Esophagus squamous epithelium (tissue), 5 donors: ENCODE results near the gene MOB2. TPM values are rescaled to one million over a fixed set of nuclear protein-coding genes. Genes with fewer than 3 reads are reported as not detected.

Source experiments
- DNase-seq: peaks from one replicate; lab custom pipeline; 2025; lab: John Stamatoyannopoulos, UW
- H3K27ac ChIP-seq, 4 donors: fragments of 200-600 bp; sonication (generic); one replicate each; pipeline ENCODE4 v1.5.1; 2016 to 2019; ENCODE audit warnings: mild to moderate bottlenecking in 1 of 4
- H3K27me3 ChIP-seq, 4 donors: fragments of 200-600 bp; sonication (generic); 1 replicate in 3 of 4; 2 replicates in 1 of 4; pipeline versions ENCODE4 v1.5.1 to v1.6.0; 2017 to 2021; ENCODE audit warnings: antibody characterized with exemption in 1 of 4
- H3K36me3 ChIP-seq, 3 donors: fragments of 200-600 bp; sonication (generic); one replicate each; pipeline ENCODE4 v1.5.1; 2016 to 2019
- H3K4me1 ChIP-seq, 3 donors: fragments of 200-600 bp; sonication (generic); one replicate each; pipeline ENCODE4 v1.5.1; 2017 to 2019
- H3K4me3 ChIP-seq, 4 donors: fragments of 200-600 bp; sonication (generic); 1 replicate in 3 of 4; 2 replicates in 1 of 4; pipeline ENCODE4 v1.5.1; 2016 to 2019; ENCODE audit warnings: mild to moderate bottlenecking in 2 of 4, moderate library complexity in 1 of 4
- H3K9me3 ChIP-seq, 3 donors: fragments of 200-600 bp; sonication (generic); one replicate each; pipeline ENCODE4 v1.5.1; 2016 to 2019
- CTCF ChIP-seq, 6 experiments: fragments of 450-650 bp in 4 of 6; fragments of 200-600 bp in 2 of 6; sonication (generic) in 2 of 6; IDR thresholded peaks; one replicate each; pipeline ENCODE4 v1.5.1; 2016 to 2019; ENCODE audit warnings: antibody characterized with exemption in 6 of 6, mild to moderate bottlenecking in 4 of 6, moderate library complexity in 4 of 6
- POLR2A ChIP-seq, 4 donors: fragments of 450-650 bp; IDR thresholded peaks; one replicate each; pipeline ENCODE4 v1.6.1; 2017; ENCODE audit warnings: antibody characterized with exemption in 4 of 4, mild to moderate bottlenecking in 4 of 4, moderate library complexity in 3 of 4
- WGBS, 2 donors: methylation state at CpG; one replicate each; pipeline ENCODE4 v1.1.5; 2018; 5-methylcytosine and 5-hydroxymethylcytosine counted together
- intact Hi-C: fragments of 100-400 bp; cut with DNase I; formaldehyde crosslinking; loops from one replicate; pipeline ENCODE4 v1.15.0; 2022
- total RNA-seq, 4 donors: library from RNA; depleted of rRNA; stranded (reverse); fragments of >200 nt; gene quantifications; one replicate each; pipeline ENCODE4 v1.1.0, GENCODE V29; 2016
- donor health status: DM: yes; HTN: yes; CAD: no.

MOB2 gene
- total RNA-seq, 4 donors from 2014 or later = 21.5 to 45.0 (median 30.1) TPM

GRCh38 chr11:1452744-1453143, 33.8 kb downstream of the MOB2 start:
- intact Hi-C loops = no loop called here
- Histone ChIP-seq H3K9me3 (no peaks in the 10 kb centered on the region), H3K4me3 (no peak overlapping the region), H3K4me1 (peaks cover 3 to 37% (median 14%) of the 10 kb centered on the region in 3 donors), H3K36me3 (no peaks in the 10 kb centered on the region), H3K27me3 (peaks cover 0 to 74% (median 7%) of the 10 kb centered on the region in 4 donors), H3K27ac (no peak overlapping the region)
- TF ChIP-seq POLR2A (IDR thresholded peaks at IDR 0.05) (no peak), CTCF (IDR thresholded peaks at IDR 0.05) (no peak)
- 52 to 80% methylated on average over 1 to 6 of the region's 13 CpGs for WGBS, 2 donors
- DNase-seq = no peak

DNA sequence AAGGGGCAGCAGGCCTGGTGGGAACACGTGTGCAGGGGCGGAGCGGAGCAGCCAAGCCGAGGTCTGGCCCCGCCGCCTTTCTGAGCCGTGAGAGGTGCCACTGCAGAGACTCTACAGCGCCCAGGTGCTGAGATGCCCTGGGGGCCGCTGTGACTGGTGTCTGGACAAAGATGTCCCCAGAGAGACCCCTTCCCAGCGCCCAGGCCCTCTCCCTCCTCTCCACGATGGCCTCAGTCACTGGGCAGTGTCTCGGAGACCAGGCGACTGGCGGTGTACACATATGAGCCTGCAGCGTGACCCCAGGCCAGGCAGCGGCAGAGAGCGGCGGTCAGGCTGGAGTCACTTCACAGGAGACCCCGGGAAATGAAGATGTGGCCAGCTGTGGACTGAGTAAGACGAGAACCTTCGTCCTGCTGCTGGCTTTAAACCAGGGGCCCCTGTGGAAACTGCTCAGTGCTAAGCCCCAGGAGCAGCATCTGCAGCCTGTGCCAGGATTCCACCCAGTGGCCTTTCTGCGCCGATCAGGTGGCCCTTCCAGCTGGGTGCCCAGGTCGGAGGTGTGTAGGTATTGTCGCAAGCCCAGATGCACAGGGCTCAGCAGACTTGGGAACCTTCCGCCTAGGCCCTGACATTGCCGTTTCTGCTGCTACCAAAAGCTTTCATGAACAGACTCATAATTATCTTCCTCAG, 34.7 kb downstream of the MOB2 start:
- Histone ChIP-seq H3K27me3 (peaks cover 0 to 82% (median 7%) of the 10 kb centered on the region in 4 donors), H3K36me3 (no peaks in the 10 kb centered on the region), H3K27ac (no peak overlapping the region), H3K4me1 (peaks cover 4 to 45% (median 18%) of the 10 kb centered on the region in 3 donors), H3K9me3 (no peaks in the 10 kb centered on the region), H3K4me3 (no peak overlapping the region)
- no peak for DNase-seq
- 51 to 64% methylated on average over 3 to 4 of the region's 27 CpGs for WGBS, 2 donors
- TF ChIP-seq CTCF (IDR thresholded peaks at IDR 0.05) (no peak), POLR2A (IDR thresholded peaks at IDR 0.05) (no peak)
- intact Hi-C loops = no loop called here

DNA sequence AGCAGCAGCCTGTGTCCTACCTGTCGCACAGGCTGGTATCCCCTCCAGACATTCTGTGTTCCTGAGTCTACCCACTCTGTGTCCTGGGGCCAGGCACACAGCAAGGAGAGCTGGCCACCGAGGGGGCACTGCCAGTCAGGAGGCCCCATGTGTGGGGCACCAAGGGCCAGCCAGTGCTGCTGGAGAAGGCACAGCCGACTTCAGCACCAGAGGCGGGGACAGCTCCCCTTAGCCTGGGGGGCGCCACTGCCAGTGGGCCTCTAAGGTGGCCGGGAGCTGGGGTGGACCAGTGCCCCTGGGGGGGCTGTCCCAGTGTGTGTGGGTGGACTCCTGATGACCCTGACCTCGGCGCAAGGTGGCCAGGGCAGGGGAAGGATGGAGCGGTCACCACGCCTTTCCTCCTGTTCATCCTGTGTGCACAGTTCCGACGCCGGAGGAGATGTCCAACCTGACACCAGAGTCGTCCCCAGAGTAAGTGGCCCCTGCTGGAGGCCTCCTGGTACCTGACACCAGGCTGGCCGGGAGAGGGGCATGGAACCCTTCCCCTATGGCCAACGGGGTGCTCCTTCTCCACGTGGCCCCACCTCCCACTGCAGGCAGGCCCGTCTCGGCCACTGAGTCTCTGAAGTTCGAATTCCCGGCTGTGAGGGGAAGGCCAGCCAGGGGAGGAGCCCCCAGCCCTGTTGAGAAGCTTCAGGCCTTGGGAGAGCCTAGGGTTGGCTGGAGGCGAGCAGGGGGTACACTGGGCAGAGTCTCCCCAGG, 35.4 kb downstream of the MOB2 start:
- H3K9me3 ChIP-seq = no peaks in the 10 kb centered on the region
- H3K27me3 ChIP-seq = peaks cover 0 to 82% (median 7%) of the 10 kb centered on the region in 4 donors
- intact Hi-C loops = no loop called here
- H3K27ac ChIP-seq = no peak overlapping the region
- WGBS, 2 donors = no CpG with 5 or more reads among the region's 22 CpGs
- TF ChIP-seq CTCF (IDR thresholded peaks at IDR 0.05) (no peak), POLR2A (IDR thresholded peaks at IDR 0.05) (no peak)
- H3K4me1 ChIP-seq = peaks cover 4 to 52% (median 18%) of the 10 kb centered on the region in 3 donors
- no peak for DNase-seq
- H3K36me3 ChIP-seq = no peaks in the 10 kb centered on the region
- no peak overlapping the region for H3K4me3 ChIP-seq

GRCh38 chr11:1450344-1450875, 36.2 kb downstream of the MOB2 start:
- Histone ChIP-seq H3K4me3 (no peak overlapping the region), H3K27me3 (peaks cover 0 to 85% (median 7%) of the 10 kb centered on the region in 4 donors), H3K4me1 (peaks cover 4 to 52% (median 18%) of the 10 kb centered on the region in 3 donors), H3K36me3 (no peaks in the 10 kb centered on the region), H3K27ac (no peak overlapping the region), H3K9me3 (no peaks in the 10 kb centered on the region)
- DNase-seq = no peak
- intact Hi-C loops = no loop called here
- 62% methylated on average over 3 of the region's 29 CpGs; no CpG with 5 or more reads in 1 of the 2 donors for WGBS, 2 donors
- TF ChIP-seq CTCF (IDR thresholded peaks at IDR 0.05) (no peak), POLR2A (IDR thresholded peaks at IDR 0.05) (no peak)
